IMR-90 (cell line): Measurements from ENCODE around the gene BCL2L11. TPM values are rescaled to one million over a fixed set of nuclear protein-coding genes. Genes with fewer than 3 reads are reported as not detected.

ENCODE experiments used
- ATAC-seq: fragments of 200-7000 bp; cut with Tn5 transposase; 2 replicates; pipeline ENCODE4 v1.9.1; 2020; ENCODE audit warnings: low read depth, mild to moderate bottlenecking, moderate library complexity
- BruUV-seq: library from RNA; stranded (reverse); fragments of 400-500 nt; replicated peaks from 2 replicates; lab custom pipeline; 2021; lab: Mats Ljungman, UMichigan
- CTCF ChIA-PET: fragments of 300-600 bp; formaldehyde crosslinking; extraction: SDS; loops from one replicate; lab custom pipeline; 2021; ENCODE audit warnings: antibody characterized with exemption; lab: Yijun Ruan, JAX
- POLR2A ChIA-PET: fragments of 300-600 bp; sonication (Branson Sonifier 250); formaldehyde crosslinking; loops from one replicate; lab custom pipeline; 2022; ENCODE audit warnings: antibody characterized with exemption; ENCODE audit not compliant: unreplicated experiment; lab: Charles Lee
- DNase-seq: peaks from one replicate; pipeline ENCODE4 v3.0.0; 2013
- H2AFZ ChIP-seq: replicated peaks from 2 replicates; pipeline ENCODE3; 2013; ENCODE audit warnings: low read length, mild to moderate bottlenecking; ENCODE audit not compliant: poor library complexity
- H2AK5ac ChIP-seq: 2 replicates; pipeline ENCODE4 v1.6.1; 2013; ENCODE audit warnings: low read depth, low read length, inconsistent platforms
- H2AK9ac ChIP-seq: replicated peaks from 2 replicates; pipeline ENCODE3; 2013; ENCODE audit warnings: mild to moderate bottlenecking, low read depth, low read length, moderate library complexity; ENCODE audit not compliant: poor library complexity
- H2BK120ac ChIP-seq: 2 replicates; pipeline ENCODE4 v1.6.1; 2013; ENCODE audit warnings: low read depth, low read length, inconsistent platforms
- H2BK15ac ChIP-seq: 3 replicates; pipeline ENCODE4 v1.6.1; 2013; ENCODE audit warnings: low read depth, low read length, inconsistent platforms
- H2BK20ac ChIP-seq: 2 replicates; pipeline ENCODE4 v1.6.1; 2013; ENCODE audit warnings: low read depth, mild to moderate bottlenecking, inconsistent platforms, low read length, moderate library complexity
- H2BK5ac ChIP-seq: 2 replicates; pipeline ENCODE4 v1.6.1; 2013; ENCODE audit warnings: mild to moderate bottlenecking, low read depth, low read length, inconsistent platforms; ENCODE audit not compliant: poor library complexity, severe bottlenecking
- H3K14ac ChIP-seq: replicated peaks from 2 replicates; pipeline ENCODE4 v1.6.1; 2013; ENCODE audit warnings: low read depth, low read length, inconsistent platforms
- H3K18ac ChIP-seq: 2 replicates; pipeline ENCODE4 v1.6.1; 2013; ENCODE audit warnings: low read depth, low read length, control low read depth
- H3K23ac ChIP-seq: 2 replicates; pipeline ENCODE4 v1.6.1; 2013; ENCODE audit warnings: low read depth, low read length, inconsistent platforms
- H3K27ac ChIP-seq: 2 replicates; pipeline ENCODE4 v1.5.1; 2013; ENCODE audit warnings: mild to moderate bottlenecking, control low read depth, low read length; ENCODE audit not compliant: insufficient read depth
- H3K27me3 ChIP-seq: 2 replicates; pipeline ENCODE4 v1.6.1; 2013; ENCODE audit warnings: low read length; ENCODE audit not compliant: control insufficient read depth, insufficient read depth
- H3K36me3 ChIP-seq: 2 replicates; pipeline ENCODE4 v1.6.1; 2013; ENCODE audit warnings: low read length, mixed read lengths; ENCODE audit not compliant: control insufficient read depth, insufficient read depth
- H3K4ac ChIP-seq: 2 replicates; pipeline ENCODE4 v1.6.1; 2013; ENCODE audit warnings: low read depth, low read length, inconsistent platforms
- H3K4me1 ChIP-seq: 2 replicates; pipeline ENCODE4 v1.6.1; 2013; ENCODE audit warnings: low read length, mixed read lengths; ENCODE audit not compliant: control insufficient read depth, insufficient read depth
- H3K4me2 ChIP-seq: 2 replicates; pipeline ENCODE4 v1.6.1; 2013; ENCODE audit warnings: low read depth, mild to moderate bottlenecking, control low read depth, low read length, moderate library complexity
- H3K4me3 ChIP-seq: 2 replicates; pipeline ENCODE4 v1.5.1; 2013; ENCODE audit warnings: low read depth, mild to moderate bottlenecking, control low read depth, low read length, moderate library complexity; ENCODE audit not compliant: insufficient read depth
- H3K56ac ChIP-seq: 2 replicates; pipeline ENCODE4 v1.6.1; 2013; ENCODE audit warnings: low read length, inconsistent platforms; ENCODE audit not compliant: insufficient read depth; ENCODE audit errors: extremely low read depth
- H3K79me1 ChIP-seq, 2 experiments: 2 replicates each; pipeline ENCODE4 v1.6.1; 2013; ENCODE audit warnings: low read length in 2 of 2, inconsistent platforms in 1 of 2, low read depth in 1 of 2
- H3K9ac ChIP-seq: 2 replicates; pipeline ENCODE4 v1.6.1; 2013; ENCODE audit warnings: low read depth, low read length, control low read depth
- H3K9me1 ChIP-seq: 2 replicates; pipeline ENCODE4 v1.6.1; 2013; ENCODE audit warnings: low read length, inconsistent platforms; ENCODE audit not compliant: insufficient read depth
- H3K9me3 ChIP-seq: 2 replicates; pipeline ENCODE4 v1.6.1; 2013; ENCODE audit warnings: low read length; ENCODE audit not compliant: control insufficient read depth, insufficient read depth
- H4K20me1 ChIP-seq: 2 replicates; pipeline ENCODE4 v1.6.1; 2013; ENCODE audit warnings: low read length, inconsistent platforms; ENCODE audit not compliant: insufficient read depth
- H4K5ac ChIP-seq: 2 replicates; pipeline ENCODE4 v1.6.1; 2013; ENCODE audit warnings: mild to moderate bottlenecking, low read depth, low read length, control low read depth
- H4K8ac ChIP-seq, 2 experiments: 2 replicates each; pipeline ENCODE4 v1.6.1; 2013; ENCODE audit warnings: low read depth in 2 of 2, low read length in 2 of 2, control low read depth in 1 of 2, inconsistent platforms in 1 of 2
- H4K91ac ChIP-seq: 2 replicates; pipeline ENCODE4 v1.6.1; 2013; ENCODE audit warnings: low read depth, low read length, inconsistent platforms; ENCODE audit not compliant: insufficient read depth
- BHLHE40 ChIP-seq: fragments of 150-350 bp; IDR thresholded peaks from 2 replicates; pipeline ENCODE4 v1.6.1; 2016; ENCODE audit warnings: mild to moderate bottlenecking, low read depth, low read length
- CHD1 ChIP-seq: IDR thresholded peaks from 2 replicates; pipeline ENCODE4 v1.6.1; 2012; ENCODE audit warnings: low read depth, low read length, improper control_type of control experiment
- MAFK ChIP-seq: IDR thresholded peaks from 2 replicates; pipeline ENCODE4 v1.6.1; 2012; ENCODE audit warnings: low read depth, low read length, improper control_type of control experiment
- RCOR1 ChIP-seq: IDR thresholded peaks from 2 replicates; pipeline ENCODE4 v1.6.1; 2012; ENCODE audit warnings: mild to moderate bottlenecking, low read length, improper control_type of control experiment; ENCODE audit not compliant: insufficient replicate concordance
- RFX5 ChIP-seq: IDR thresholded peaks from 2 replicates; pipeline ENCODE4 v1.8.0; 2012; ENCODE audit warnings: low read depth, mild to moderate bottlenecking, low read length, moderate library complexity
- WGBS, 2 experiments: methylation state at CpG; one replicate each; pipeline versions ENCODE4 v1.1.5 to v1.1.7; 2013; ENCODE audit warnings: missing lambda C conversion rate in 2 of 2; ENCODE audit not compliant: insufficient read length in 1 of 2; ENCODE audit errors: extremely low coverage in 2 of 2; 5-methylcytosine and 5-hydroxymethylcytosine counted together
- dilution Hi-C: fragments of 300-500 bp; cut with HindIII; formaldehyde crosslinking; loops from one replicate; pipeline ENCODE4 v1.14.3; 2018; ENCODE audit warnings: low sequenced_read_pairs; ENCODE audit not compliant: unreplicated experiment
- in situ Hi-C: fragments of 300-500 bp; cut with MboI; formaldehyde crosslinking; loops from 3 replicates; pipeline ENCODE4 v1.14.3; 2019; ENCODE audit warnings: low sequenced_read_pairs, inconsistent platforms, mixed read lengths
- intact Hi-C: fragments of 100-400 bp; cut with micrococcal nuclease; formaldehyde crosslinking; loops from 2 replicates; pipeline ENCODE4 v1.10.0; 2022
- polyA plus RNA-seq, 3 experiments: library from polyadenylated mRNA; depleted of rRNA; stranded (reverse); fragments of >200 nt; gene quantifications; 2 replicates each; pipeline ENCODE4 v1.2.3, GENCODE V29; 2012; ENCODE audit warnings: low replicate concordance in 1 of 3
- total RNA-seq: library from RNA; depleted of rRNA; stranded (reverse); fragments of >200 nt; gene quantifications from 2 replicates; pipeline ENCODE4 v1.2.3, GENCODE V29; 2012
- TF ChIP-seq, protein P1 (sequence below): fragments of 150-350 bp; IDR thresholded peaks from 2 replicates; pipeline ENCODE4 v1.6.1; 2016; ENCODE audit warnings: low read depth, mild to moderate bottlenecking, low read length, moderate library complexity, borderline replicate concordance
- TF ChIP-seq, protein P2 (sequence below): fragments of 150-350 bp; IDR thresholded peaks from 2 replicates; pipeline ENCODE4 v1.6.1; 2017; ENCODE audit warnings: mild to moderate bottlenecking, antibody characterized with exemption, low read length, low read depth

BCL2L11 gene
- total and polyA plus RNA-seq, 2 of the 4 experiments (the other 2 are of a cell fraction), result 1.1 to 1.7 TPM

- dilution Hi-C loops (no loop called here), intact Hi-C loops (no loop called here), in situ Hi-C loops (no loop called here)
- H4K5ac ChIP-seq, result no peak overlapping the region
- WGBS, 2 experiments, result 60% methylated on average over 1 of the region's 2 CpGs; no CpG with 5 or more reads in 1 of the 2 experiments
- no peak overlapping the region for H2AK5ac ChIP-seq
- H3K18ac ChIP-seq, result no peak overlapping the region
- no peak overlapping the region for H3K4me2 ChIP-seq
- no peaks in the 10 kb centered on the region for H3K79me1 ChIP-seq
- peaks cover 16% of the 10 kb centered on the region for H3K36me3 ChIP-seq
- no peak overlapping the region for H2AK9ac ChIP-seq
- no peak overlapping the region for H3K27ac ChIP-seq
- H4K91ac ChIP-seq, result no peak overlapping the region
- H4K8ac ChIP-seq, result no peak overlapping the region
- CTCF ChIA-PET, result no interaction called here
- H3K27me3 ChIP-seq, result no peaks in the 10 kb centered on the region
- no TSS peak for BruUV-seq
- DNase-seq (no peak), ATAC-seq (no peak)
- H2BK15ac ChIP-seq, result no peak overlapping the region
- H2BK20ac ChIP-seq, result no peak overlapping the region
- no peak overlapping the region for H2AFZ ChIP-seq
- no peak overlapping the region for H3K56ac ChIP-seq
- H3K4me1 ChIP-seq, result no peaks in the 10 kb centered on the region; the same call in 1 of the 2 replicates
- POLR2A ChIA-PET, result no interaction called here
- H3K4ac ChIP-seq, result no peak overlapping the region
- H3K9me1 ChIP-seq, result no peaks in the 10 kb centered on the region; the same call in 1 of the 2 replicates
- no peak overlapping the region for H2BK120ac ChIP-seq
- H3K4me3 ChIP-seq, result no peak overlapping the region
- no peak overlapping the region for H3K9ac ChIP-seq
- H2BK5ac ChIP-seq, result no peak overlapping the region
- no peaks in the 10 kb centered on the region for H3K9me3 ChIP-seq
- no peak overlapping the region for H3K23ac ChIP-seq
- TF ChIP-seq, protein P1, sequence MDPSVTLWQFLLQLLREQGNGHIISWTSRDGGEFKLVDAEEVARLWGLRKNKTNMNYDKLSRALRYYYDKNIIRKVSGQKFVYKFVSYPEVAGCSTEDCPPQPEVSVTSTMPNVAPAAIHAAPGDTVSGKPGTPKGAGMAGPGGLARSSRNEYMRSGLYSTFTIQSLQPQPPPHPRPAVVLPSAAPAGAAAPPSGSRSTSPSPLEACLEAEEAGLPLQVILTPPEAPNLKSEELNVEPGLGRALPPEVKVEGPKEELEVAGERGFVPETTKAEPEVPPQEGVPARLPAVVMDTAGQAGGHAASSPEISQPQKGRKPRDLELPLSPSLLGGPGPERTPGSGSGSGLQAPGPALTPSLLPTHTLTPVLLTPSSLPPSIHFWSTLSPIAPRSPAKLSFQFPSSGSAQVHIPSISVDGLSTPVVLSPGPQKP, result no peak
- TF ChIP-seq MAFK (no peak), RFX5 (no peak), RCOR1 (no peak), BHLHE40 (no peak), CHD1 (no peak)
- TF ChIP-seq, protein P2, sequence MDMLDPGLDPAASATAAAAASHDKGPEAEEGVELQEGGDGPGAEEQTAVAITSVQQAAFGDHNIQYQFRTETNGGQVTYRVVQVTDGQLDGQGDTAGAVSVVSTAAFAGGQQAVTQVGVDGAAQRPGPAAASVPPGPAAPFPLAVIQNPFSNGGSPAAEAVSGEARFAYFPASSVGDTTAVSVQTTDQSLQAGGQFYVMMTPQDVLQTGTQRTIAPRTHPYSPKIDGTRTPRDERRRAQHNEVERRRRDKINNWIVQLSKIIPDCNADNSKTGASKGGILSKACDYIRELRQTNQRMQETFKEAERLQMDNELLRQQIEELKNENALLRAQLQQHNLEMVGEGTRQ, result no peak
- H3K14ac ChIP-seq, result no peak overlapping the region
- peaks cover 6% of the 10 kb centered on the region; the same call in 1 of the 2 replicates for H4K20me1 ChIP-seq
These were observed 12.9 kb downstream of the BCL2L11 start for GRCh38 chr2:111133603-111134002.
